ENCODE data around the gene PCDHGA1.
"Not testable (repeated sequence)": the region's sequence is repeated elsewhere in the genome, so short reads cannot be mapped to it uniquely, and the experiment has no call there.

The PCDHGA1 gene

DNA sequence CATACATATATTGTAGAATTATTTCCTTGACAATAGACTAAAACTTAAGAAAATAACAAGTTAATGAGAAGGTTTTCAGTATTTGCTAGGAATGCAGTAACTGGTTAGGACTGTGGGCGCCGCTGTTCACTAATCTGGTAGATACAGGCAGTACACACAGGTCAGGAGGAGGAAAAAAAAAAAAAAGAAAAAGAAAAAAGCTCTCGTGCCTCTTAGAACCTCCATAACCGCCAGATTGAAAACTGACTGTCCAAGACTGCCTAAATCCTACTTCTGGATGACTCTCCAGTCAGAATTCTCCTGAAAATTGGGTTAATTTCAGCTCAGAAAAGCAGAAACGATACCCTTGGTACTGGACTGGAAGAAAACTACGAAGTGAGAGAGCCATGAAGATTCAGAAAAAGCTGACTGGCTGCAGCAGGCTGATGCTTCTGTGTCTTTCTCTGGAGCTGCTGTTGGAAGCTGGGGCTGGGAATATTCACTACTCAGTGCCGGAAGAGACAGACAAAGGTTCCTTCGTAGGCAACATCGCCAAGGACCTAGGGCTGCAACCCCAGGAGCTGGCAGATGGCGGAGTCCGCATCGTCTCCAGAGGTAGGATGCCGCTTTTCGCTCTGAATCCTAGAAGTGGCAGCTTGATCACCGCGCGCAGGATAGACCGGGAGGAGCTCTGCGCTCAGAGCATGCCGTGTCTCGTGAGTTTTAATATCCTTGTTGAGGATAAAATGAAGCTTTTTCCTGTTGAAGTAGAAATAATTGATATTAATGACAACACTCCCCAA, at the start of gene PCDHGA1:
PCDHGA1 (plus strand) TSS at position 216 of the 782 bp plus-strand sequence.
- Histone ChIP-seq H3K9me3 (ENCODE audit: control insufficient read depth, low read length) (peaks cover 9% of the 10 kb centered on the region), H3K4me1 (ENCODE audit: control insufficient read depth, insufficient read depth, low read length) (no peaks in the 10 kb centered on the region), H3K36me3 (ENCODE audit: control insufficient read depth, insufficient read depth, low read length) (no peaks in the 10 kb centered on the region), H3K27me3 (ENCODE audit: control insufficient read depth, insufficient read depth, low read length) (peaks cover 5% of the 10 kb centered on the region), H3K9ac (ENCODE audit: low read length) (no peak within 1 kb of the TSS), H3K4me3 (ENCODE audit: low read length) (no peak within 1 kb of the TSS)

DNA sequence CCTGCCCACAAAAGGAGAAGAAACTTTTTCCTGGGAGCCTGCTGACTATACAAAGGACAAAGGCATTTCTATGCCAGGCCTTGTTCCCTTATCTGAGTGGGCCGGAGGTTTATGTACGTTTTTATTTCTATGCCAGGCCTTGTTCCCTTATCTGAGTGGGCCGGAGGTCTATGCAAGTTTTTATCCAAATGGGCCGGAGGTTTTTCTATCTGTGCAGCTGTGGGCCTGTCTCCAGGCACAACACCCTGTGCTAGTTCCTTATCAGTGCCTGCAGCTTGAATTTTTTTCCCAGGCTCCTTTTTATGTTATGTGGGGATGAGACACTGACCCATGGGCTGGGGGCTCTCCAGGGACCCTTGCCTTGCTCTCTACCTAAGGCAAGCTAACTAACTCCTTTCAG, 31.9 kb upstream of the PCDHGA1 start:
- peaks cover 15% of the 10 kb centered on the region for H3K9me3 ChIP-seq (ENCODE audit: control insufficient read depth, low read length)

DNA sequence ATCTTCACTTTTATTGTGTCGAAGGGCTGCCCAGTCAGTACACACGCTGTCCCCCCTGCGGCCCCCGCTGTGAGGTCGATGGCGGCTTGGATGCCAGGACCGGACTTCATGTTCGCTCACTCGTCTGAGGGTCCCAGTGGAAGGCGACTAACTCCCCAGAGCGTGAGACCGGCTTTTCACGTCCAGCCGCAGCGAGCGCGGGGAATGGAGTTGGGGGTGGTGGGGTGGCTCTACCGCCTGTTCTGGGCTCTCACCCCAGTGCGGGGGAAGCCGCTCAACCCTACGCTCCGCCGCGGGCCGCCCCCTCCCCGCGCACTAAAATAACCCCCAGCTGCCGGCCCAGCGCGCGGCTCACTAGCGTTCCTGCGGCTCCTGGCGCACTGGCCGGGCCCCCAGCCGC, 26.6 kb upstream of the PCDHGA1 start, which contains the start of gene SLC25A2:
SLC25A2 (minus strand) TSS at position 294 of the 400 bp plus-strand sequence; CDS start at position 110, 184 bp downstream.
- Histone ChIP-seq H3K9ac (ENCODE audit: low read length) (no peak within 1 kb of the TSS), H3K9me3 (ENCODE audit: control insufficient read depth, low read length) (peaks cover 22% of the 10 kb centered on the region), H3K4me3 (ENCODE audit: low read length) (no peak within 1 kb of the TSS), H3K27me3 (ENCODE audit: control insufficient read depth, insufficient read depth, low read length) (no peaks in the 10 kb centered on the region), H3K4me1 (ENCODE audit: control insufficient read depth, insufficient read depth, low read length) (no peaks in the 10 kb centered on the region), H3K36me3 (ENCODE audit: control insufficient read depth, insufficient read depth, low read length) (no peaks in the 10 kb centered on the region)

More for the DNA sequence above, 31.9 kb upstream of the PCDHGA1 start:
- Histone ChIP-seq H3K9ac (ENCODE audit: low read length) (no peak overlapping the region), H3K4me1 (ENCODE audit: control insufficient read depth, insufficient read depth, low read length) (no peaks in the 10 kb centered on the region), H3K27me3 (ENCODE audit: control insufficient read depth, insufficient read depth, low read length) (no peaks in the 10 kb centered on the region), H3K4me3 (ENCODE audit: low read length) (no peak overlapping the region), H3K36me3 (ENCODE audit: control insufficient read depth, insufficient read depth, low read length) (no peaks in the 10 kb centered on the region)

DNA sequence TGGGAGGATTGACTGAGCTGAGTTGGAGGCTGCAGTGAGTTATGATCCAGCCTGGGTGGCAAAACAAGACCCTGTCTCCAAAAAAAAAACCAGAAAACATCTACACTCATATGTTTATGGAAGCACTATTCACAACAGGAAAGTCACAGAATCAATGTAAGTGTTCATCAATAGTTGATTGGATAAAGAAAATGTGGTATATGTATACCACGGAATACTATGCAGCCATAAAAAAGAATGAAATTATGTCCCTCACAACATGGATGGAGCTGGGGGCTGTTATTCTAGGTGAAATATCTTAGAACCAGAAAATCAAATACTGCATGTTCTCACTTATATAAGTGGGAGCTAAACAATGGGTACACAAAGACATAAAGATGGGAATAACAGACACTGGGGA, 23.7 kb upstream of the PCDHGA1 start:
- Histone ChIP-seq H3K36me3 (ENCODE audit: control insufficient read depth, insufficient read depth, low read length) (no peaks in the 10 kb centered on the region), H3K9me3 (ENCODE audit: control insufficient read depth, low read length) (peaks cover 22% of the 10 kb centered on the region), H3K4me1 (ENCODE audit: control insufficient read depth, insufficient read depth, low read length) (no peaks in the 10 kb centered on the region), H3K4me3 (ENCODE audit: low read length) (no peak overlapping the region), H3K27me3 (ENCODE audit: control insufficient read depth, insufficient read depth, low read length) (no peaks in the 10 kb centered on the region), H3K9ac (ENCODE audit: low read length) (no peak overlapping the region)

DNA sequence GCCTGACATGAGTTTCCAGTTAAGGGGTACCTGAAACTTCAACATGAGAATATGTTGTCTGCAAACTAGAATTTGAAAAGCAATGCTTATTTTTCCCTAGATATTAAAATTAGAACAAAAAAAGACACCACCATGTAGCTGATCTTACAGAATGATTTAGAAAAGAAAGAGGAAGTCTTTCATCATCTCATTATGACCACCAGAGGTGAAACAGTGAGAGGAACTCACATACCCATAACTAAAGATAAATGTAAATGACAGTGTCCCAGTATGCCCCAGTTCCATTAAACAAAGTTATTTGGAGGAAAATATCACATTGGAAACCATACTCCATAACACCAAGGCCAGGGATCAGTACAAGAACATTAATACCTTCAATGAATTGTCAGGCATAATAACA, 16.6 kb upstream of the PCDHGA1 start:
- H3K9ac ChIP-seq (ENCODE audit: low read length): no peak overlapping the region
- H3K4me1 ChIP-seq (ENCODE audit: control insufficient read depth, insufficient read depth, low read length): no peaks in the 10 kb centered on the region
- peaks cover 51% of the 10 kb centered on the region for H3K9me3 ChIP-seq (ENCODE audit: control insufficient read depth, low read length)
- H3K4me3 ChIP-seq (ENCODE audit: low read length): no peak overlapping the region
- H3K27me3 ChIP-seq (ENCODE audit: control insufficient read depth, insufficient read depth, low read length): no peaks in the 10 kb centered on the region
- H3K36me3 ChIP-seq (ENCODE audit: control insufficient read depth, insufficient read depth, low read length): peaks cover 6% of the 10 kb centered on the region

DNA sequence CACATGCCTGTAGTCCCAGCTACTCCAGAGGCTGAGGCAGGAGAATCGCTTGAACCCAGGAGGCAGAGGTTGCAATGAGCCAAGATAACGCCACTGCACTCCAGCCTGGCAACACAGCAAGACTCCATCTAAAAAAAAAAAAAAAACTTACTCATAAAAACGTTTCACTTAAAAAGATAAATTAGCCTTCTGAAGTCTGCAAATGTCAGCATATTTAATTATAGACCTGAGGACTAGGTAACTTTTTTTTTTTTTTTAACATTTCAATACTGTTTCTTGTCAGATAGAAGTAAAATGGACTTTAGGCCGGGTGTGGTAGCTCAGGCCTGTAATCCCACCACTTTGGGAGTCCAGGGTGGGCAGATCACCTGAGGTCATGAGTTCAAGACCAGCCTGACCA, 13.4 kb upstream of the PCDHGA1 start:
- H3K9me3 ChIP-seq (ENCODE audit: control insufficient read depth, low read length): peaks cover 73% of the 10 kb centered on the region
- peaks cover 13% of the 10 kb centered on the region for H3K36me3 ChIP-seq (ENCODE audit: control insufficient read depth, insufficient read depth, low read length)
- H3K9ac ChIP-seq (ENCODE audit: low read length); H3K4me3 ChIP-seq (ENCODE audit: low read length); H3K27me3 ChIP-seq (ENCODE audit: control insufficient read depth, insufficient read depth, low read length); H3K4me1 ChIP-seq (ENCODE audit: control insufficient read depth, insufficient read depth, low read length): not testable (repeated sequence)

DNA sequence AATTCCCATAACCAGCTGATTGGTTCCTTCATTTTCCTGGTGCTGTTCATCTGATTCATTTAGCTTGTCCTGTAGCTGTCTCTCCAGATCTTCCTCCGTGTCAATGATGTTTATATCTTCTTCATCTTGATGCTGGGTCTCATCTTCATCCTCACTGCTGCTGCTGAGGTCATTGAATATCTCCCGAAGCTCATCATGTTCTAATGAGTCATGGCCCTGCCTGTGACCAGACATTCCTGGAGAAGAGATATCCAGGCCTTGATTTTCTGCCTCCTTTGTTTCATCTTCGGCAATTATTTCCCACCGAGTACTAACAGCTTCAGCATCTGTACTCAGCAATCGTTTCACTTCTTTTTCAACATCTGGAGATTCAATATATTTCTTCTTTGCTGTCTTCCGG, 11.1 kb upstream of the PCDHGA1 start:
- Histone ChIP-seq H3K9ac (ENCODE audit: low read length) (no peak overlapping the region), H3K9me3 (ENCODE audit: control insufficient read depth, low read length) (peaks cover 54% of the 10 kb centered on the region), H3K4me1 (ENCODE audit: control insufficient read depth, insufficient read depth, low read length) (no peaks in the 10 kb centered on the region), H3K4me3 (ENCODE audit: low read length) (peak overlapping the region; percentile 88), H3K27me3 (ENCODE audit: control insufficient read depth, insufficient read depth, low read length) (no peaks in the 10 kb centered on the region), H3K36me3 (ENCODE audit: control insufficient read depth, insufficient read depth, low read length) (peaks cover 13% of the 10 kb centered on the region)

DNA sequence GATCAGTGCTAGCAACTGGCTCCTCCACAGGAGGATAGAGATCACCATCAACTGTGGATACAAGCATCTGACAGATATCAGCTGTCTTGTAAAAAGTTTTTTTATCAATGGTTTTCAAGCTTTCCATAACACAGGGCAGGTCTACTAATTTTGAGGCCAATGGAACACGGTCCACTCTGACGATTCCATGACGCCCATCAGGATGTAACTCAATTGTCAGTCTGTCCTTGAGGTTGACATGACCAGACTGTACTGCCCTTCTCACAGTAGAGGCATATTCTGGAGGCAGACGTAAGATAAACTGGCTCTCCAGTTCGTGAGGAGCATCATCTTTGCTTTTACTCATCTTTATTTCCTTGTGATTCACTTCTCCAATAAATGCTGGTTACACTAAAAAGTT, 10.6 kb upstream of the PCDHGA1 start:
- H3K36me3 ChIP-seq (ENCODE audit: control insufficient read depth, insufficient read depth, low read length): peaks cover 13% of the 10 kb centered on the region
- H3K4me1 ChIP-seq (ENCODE audit: control insufficient read depth, insufficient read depth, low read length): no peaks in the 10 kb centered on the region
- H3K9ac ChIP-seq (ENCODE audit: low read length): no peak overlapping the region
- peaks cover 52% of the 10 kb centered on the region for H3K9me3 ChIP-seq (ENCODE audit: control insufficient read depth, low read length)
- H3K4me3 ChIP-seq (ENCODE audit: low read length): peak overlapping the region; percentile 88
- H3K27me3 ChIP-seq (ENCODE audit: control insufficient read depth, insufficient read depth, low read length): no peaks in the 10 kb centered on the region

DNA sequence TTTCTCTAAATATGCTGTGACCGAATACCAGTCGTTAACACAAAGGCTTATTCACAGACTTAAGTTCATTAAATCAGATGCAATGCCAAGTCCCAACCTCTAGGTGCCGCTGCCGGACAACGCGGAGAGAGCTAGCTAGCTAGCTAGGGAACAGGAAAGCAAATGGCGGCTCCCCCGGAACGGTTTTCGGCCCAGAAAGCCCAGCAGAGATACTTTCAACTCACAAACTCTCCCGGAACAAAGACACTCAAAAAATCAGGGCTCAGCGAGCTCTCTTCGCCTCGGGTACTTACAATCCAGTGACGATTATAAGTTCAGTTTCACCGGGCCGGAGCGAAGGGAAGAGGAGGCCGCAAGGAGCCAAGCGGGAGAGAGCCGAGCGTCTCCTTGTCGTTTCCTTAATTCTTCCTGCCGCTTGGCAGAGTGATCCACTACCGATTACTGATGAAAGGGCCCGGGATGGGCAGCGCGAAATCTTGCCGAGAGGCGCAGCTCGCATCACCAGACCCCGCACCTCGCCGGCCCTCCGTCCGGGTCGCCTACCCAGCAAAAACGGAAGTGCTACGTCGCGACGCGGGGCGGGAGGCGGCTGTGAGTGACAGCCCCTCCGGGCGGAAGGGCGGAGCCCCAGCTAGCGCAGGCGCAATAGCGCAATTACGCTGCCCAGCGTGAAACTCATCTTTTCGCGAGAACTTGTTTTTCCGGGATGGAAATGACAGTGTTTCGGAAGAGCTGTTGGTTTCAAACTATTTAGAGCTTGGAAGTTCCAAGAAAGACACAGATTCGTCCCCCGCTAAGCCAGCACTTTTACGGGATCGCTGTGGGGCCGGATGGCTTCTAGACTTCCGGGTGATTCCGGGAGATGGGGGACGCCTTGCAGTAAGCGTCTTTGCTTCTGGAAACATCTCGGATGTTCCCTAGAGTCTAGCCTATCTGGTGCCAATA, 9.8 kb upstream of the PCDHGA1 start, which contains the start of gene TAF7:
TAF7 (minus strand) TSS at position 560 of the 945 bp plus-strand sequence. CDS start 740 bp downstream, outside the sequence.
- no peaks in the 10 kb centered on the region for H3K4me1 ChIP-seq (ENCODE audit: control insufficient read depth, insufficient read depth, low read length)
- H3K4me3 ChIP-seq (ENCODE audit: low read length): peak within 1 kb of the TSS; percentile 88
- no peaks in the 10 kb centered on the region for H3K27me3 ChIP-seq (ENCODE audit: control insufficient read depth, insufficient read depth, low read length)
- peaks cover 13% of the 10 kb centered on the region for H3K36me3 ChIP-seq (ENCODE audit: control insufficient read depth, insufficient read depth, low read length)
- H3K9ac ChIP-seq (ENCODE audit: low read length): peak within 1 kb of the TSS; percentile 82
- H3K9me3 ChIP-seq (ENCODE audit: control insufficient read depth, low read length): peaks cover 46% of the 10 kb centered on the region

DNA sequence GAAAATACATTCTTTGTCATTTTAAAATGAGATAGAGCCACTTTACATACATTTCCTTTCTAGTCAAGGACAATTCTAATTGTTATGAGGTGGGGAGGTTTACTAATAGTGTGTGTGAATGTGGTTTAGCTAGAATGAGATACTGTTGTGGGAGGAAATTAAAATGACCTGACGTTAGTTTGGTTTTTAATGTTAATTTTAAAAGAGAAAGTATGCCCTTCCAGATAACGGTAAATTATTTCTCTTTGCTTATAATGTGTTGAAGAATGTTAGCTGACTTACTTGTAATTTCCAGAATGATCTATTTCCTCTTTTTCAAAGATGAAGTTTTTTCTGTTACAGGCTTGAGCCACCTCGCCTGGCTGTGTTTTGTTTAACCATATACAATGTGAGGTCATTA, 8.1 kb upstream of the PCDHGA1 start:
- H3K36me3 ChIP-seq (ENCODE audit: control insufficient read depth, insufficient read depth, low read length): peaks cover 13% of the 10 kb centered on the region
- peaks cover 34% of the 10 kb centered on the region for H3K9me3 ChIP-seq (ENCODE audit: control insufficient read depth, low read length)
- no peak overlapping the region for H3K4me3 ChIP-seq (ENCODE audit: low read length)

DNA sequence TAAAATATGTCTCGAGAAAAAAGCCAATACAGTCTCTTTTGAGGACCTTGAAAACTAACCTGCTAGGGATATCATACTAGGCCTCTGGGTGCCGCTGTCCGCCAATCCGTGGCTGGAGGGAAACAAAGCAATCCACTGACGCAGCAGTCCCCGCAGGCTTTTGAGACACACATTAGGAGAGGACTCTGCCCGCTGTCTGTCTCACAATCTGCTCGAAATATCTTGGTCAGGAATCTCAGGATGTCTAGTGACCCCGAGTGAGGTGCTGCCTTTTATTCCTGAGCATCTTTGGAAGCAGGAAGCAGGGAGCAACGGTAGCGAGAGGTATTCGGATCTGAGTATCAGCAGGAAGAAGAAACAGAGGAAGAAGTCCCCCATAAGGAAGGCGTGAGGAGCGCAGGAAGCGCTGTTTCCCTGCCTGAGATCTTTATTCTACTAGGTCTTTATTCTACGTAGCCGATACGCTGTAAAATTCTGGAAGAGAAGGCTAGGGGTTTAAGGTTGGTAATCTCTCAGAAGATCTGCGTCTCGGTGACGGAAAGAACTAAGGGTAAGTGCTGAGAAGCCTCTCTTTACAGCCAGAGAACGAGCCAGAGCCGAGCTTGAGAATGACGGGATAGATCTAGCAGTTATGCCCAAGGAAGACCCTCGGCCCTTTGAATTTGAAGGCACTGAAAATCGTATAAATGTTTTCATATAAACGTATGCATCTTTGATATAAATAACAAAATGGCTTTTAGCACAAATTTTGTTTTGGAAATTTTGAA, 4.0 kb upstream of the PCDHGA1 start:
- Histone ChIP-seq H3K4me1 (ENCODE audit: control insufficient read depth, insufficient read depth, low read length) (no peaks in the 10 kb centered on the region), H3K4me3 (ENCODE audit: low read length) (no peak overlapping the region), H3K27me3 (ENCODE audit: control insufficient read depth, insufficient read depth, low read length) (peaks cover 2% of the 10 kb centered on the region), H3K9me3 (ENCODE audit: control insufficient read depth, low read length) (peaks cover 5% of the 10 kb centered on the region), H3K9ac (ENCODE audit: low read length) (peak overlapping the region; percentile 3), H3K36me3 (ENCODE audit: control insufficient read depth, insufficient read depth, low read length) (no peaks in the 10 kb centered on the region)

More for the DNA sequence above, 8.1 kb upstream of the PCDHGA1 start:
- no peaks in the 10 kb centered on the region for H3K27me3 ChIP-seq (ENCODE audit: control insufficient read depth, insufficient read depth, low read length)
- no peaks in the 10 kb centered on the region for H3K4me1 ChIP-seq (ENCODE audit: control insufficient read depth, insufficient read depth, low read length)
- no peak overlapping the region for H3K9ac ChIP-seq (ENCODE audit: low read length)
